ENCODE data around the gene TTLL13. TPM values are rescaled to one million over a fixed set of nuclear protein-coding genes. Genes with fewer than 3 reads are reported as not detected.

Gene TTLL13
- total and polyA plus RNA-seq, 9 of the 15 experiments (the other 6 are each of a cell fraction or from before 2014, with no cell fraction given): 0.05 to 0.24 (median 0.11) TPM; not detected in 1

DNA sequence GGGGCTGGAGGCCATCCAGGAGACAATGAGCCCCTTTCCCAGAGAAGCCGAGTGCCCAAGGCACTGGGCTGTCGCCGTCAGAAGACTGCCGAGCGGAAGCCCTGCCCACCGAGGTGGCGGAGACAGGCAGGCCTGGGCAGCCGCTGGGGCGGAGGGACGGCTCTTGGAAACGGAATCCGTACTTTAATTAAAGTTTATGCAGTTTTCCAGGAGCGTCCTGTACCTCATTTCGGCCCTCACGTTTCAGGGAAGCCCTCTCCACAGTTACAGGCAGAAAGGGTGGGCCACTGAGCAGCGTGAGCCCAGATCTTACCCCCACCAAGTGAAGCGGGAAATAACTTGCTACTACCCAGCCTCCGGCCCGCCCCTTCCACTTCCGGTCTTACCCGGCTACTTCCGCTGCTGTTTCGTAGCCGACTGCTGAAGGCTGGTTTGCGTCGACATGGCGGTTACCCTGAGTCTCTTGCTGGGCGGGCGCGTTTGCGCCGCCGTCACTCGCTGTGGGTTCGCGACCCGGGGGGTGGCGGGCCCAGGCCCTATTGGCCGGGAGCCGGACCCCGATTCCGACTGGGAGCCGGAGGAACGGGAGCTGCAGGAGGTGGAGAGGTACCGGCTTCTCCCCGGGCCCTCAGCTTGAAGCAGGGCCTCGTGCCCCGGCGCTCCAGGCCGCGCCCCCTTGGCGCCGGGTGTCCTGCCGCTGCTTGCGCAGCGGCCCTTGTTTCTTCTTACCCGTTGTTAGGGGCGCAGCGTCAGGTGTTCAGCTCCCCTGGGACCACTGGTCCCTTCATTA lies 16.1 kb downstream of the TTLL13 start, which contains the start of gene NGRN (continued):
- TF ChIP-seq, protein P1, sequence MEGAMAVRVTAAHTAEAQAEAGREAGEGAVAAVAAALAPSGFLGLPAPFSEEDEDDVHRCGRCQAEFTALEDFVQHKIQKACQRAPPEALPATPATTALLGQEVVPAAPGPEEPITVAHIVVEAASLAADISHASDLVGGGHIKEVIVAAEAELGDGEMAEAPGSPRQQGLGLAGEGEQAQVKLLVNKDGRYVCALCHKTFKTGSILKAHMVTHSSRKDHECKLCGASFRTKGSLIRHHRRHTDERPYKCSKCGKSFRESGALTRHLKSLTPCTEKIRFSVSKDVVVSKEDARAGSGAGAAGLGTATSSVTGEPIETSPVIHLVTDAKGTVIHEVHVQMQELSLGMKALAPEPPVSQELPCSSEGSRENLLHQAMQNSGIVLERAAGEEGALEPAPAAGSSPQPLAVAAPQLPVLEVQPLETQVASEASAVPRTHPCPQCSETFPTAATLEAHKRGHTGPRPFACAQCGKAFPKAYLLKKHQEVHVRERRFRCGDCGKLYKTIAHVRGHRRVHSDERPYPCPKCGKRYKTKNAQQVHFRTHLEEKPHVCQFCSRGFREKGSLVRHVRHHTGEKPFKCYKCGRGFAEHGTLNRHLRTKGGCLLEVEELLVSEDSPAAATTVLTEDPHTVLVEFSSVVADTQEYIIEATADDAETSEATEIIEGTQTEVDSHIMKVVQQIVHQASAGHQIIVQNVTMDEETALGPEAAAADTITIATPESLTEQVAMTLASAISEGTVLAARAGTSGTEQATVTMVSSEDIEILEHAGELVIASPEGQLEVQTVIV (CRISPR knock-in tag; IDR thresholded peaks at IDR 0.05; ENCODE audit: borderline replicate concordance): no peak
- TF ChIP-seq NCOR1 (IDR thresholded peaks at IDR 0.05): peak; percentile 31; the same call in 1 of the 2 replicates
- no peak for TF ChIP-seq NUFIP1 (IDR thresholded peaks at IDR 0.05; ENCODE audit: partially characterized antibody)
- TF ChIP-seq MTF1 (CRISPR knock-in tag; IDR thresholded peaks at IDR 0.05; ENCODE audit: borderline replicate concordance): no peak
- no peak for TF ChIP-seq ZNF444 (CRISPR knock-in tag; IDR thresholded peaks at IDR 0.05)
- TF ChIP-seq POLR3G (IDR thresholded peaks at IDR 0.05; ENCODE audit: extremely low read depth, insufficient read length, insufficient replicate concordance): no peak
- peak; percentile 96 for TF ChIP-seq SUPT5H (IDR thresholded peaks at IDR 0.05)
- TF ChIP-seq, protein P2, sequence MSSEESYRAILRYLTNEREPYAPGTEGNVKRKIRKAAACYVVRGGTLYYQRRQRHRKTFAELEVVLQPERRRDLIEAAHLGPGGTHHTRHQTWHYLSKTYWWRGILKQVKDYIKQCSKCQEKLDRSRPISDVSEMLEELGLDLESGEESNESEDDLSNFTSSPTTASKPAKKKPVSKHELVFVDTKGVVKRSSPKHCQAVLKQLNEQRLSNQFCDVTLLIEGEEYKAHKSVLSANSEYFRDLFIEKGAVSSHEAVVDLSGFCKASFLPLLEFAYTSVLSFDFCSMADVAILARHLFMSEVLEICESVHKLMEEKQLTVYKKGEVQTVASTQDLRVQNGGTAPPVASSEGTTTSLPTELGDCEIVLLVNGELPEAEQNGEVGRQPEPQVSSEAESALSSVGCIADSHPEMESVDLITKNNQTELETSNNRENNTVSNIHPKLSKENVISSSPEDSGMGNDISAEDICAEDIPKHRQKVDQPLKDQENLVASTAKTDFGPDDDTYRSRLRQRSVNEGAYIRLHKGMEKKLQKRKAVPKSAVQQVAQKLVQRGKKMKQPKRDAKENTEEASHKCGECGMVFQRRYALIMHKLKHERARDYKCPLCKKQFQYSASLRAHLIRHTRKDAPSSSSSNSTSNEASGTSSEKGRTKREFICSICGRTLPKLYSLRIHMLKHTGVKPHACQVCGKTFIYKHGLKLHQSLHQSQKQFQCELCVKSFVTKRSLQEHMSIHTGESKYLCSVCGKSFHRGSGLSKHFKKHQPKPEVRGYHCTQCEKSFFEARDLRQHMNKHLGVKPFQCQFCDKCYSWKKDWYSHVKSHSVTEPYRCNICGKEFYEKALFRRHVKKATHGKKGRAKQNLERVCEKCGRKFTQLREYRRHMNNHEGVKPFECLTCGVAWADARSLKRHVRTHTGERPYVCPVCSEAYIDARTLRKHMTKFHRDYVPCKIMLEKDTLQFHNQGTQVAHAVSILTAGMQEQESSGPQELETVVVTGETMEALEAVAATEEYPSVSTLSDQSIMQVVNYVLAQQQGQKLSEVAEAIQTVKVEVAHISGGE (CRISPR knock-in tag; IDR thresholded peaks at IDR 0.05): peak in 2 of 3 experiments; percentile 11 to 77; a peak in 3 of 6 replicates
- no peak for TF ChIP-seq PURB (CRISPR knock-in tag; IDR thresholded peaks at IDR 0.05; ENCODE audit: low read depth)
- TF ChIP-seq MEIS2 (IDR thresholded peaks at IDR 0.05; ENCODE audit: partially characterized antibody): no peak
- peak; percentile 92 for TF ChIP-seq RBBP5 (IDR thresholded peaks at IDR 0.05; ENCODE audit: borderline replicate concordance, insufficient read depth, low read length, poor library complexity, severe bottlenecking)
- no peak for TF ChIP-seq FOXA3 (CRISPR knock-in tag; conservative IDR thresholded peaks at IDR 0.05 in 1 of 2, IDR thresholded peaks at IDR 0.05 in 1 of 2)
- no peak for TF ChIP-seq DMBX1 (CRISPR knock-in tag; IDR thresholded peaks at IDR 0.05; ENCODE audit: borderline replicate concordance)
- TF ChIP-seq HDAC2 (IDR thresholded peaks at IDR 0.05): peak; percentile 70; the same call in 1 of the 2 replicates
- no peak for TF ChIP-seq WHSC1 (IDR thresholded peaks at IDR 0.05; ENCODE audit: low read length)

Data from K562 (cell line).